ENCODE measurements around the gene PDE11A.

The PDE11A gene

DNA sequence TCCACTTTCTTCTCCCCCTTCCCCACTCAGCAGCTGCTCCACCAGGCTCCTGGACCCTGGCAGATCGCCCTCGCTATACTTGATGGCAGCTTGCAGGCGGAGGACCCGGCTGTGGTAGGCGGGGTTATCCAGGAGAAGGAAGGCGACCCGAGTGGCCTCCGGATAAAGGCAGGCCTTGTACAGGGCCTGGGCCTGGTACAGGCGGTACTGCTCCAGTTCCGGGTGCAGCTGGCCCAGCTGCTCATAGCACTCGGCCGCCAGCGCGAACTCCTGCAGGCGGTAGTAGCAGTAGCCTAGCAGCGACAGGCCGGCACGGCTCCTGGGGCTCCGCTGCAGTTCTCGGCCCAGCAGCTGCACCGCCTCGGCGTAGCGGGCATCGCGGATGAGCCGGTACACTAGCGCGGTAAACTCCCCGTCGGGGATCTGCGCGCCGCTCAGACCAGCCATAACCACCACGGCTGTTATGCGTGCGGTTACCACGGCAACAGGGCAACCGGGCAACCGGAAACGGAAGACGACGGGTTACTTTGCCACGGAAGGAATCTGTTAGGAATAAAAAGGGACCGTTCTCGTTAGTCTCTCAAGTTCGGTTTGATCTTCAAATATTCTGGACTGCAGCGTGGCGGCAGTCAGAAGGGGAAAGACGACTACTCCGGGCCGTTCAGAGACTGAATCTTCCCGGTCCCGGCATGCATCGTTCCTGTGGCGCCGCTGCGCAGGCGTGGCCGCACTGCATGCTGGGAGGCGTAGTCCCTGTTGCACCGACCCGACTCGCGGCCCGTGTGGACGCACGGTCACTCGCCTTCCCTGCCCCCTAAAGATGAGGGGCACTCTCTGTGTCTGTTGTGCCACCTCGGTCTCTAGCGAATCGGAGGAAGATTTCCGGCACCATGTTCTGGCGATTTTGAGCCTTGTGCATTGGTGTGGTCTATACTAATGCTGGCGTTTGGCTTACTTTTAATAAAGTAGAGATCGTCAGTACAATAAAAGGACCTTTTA is 454.0 kb downstream of the PDE11A start:
- peak; percentile 90 to 91 for DNase-seq

DNA sequence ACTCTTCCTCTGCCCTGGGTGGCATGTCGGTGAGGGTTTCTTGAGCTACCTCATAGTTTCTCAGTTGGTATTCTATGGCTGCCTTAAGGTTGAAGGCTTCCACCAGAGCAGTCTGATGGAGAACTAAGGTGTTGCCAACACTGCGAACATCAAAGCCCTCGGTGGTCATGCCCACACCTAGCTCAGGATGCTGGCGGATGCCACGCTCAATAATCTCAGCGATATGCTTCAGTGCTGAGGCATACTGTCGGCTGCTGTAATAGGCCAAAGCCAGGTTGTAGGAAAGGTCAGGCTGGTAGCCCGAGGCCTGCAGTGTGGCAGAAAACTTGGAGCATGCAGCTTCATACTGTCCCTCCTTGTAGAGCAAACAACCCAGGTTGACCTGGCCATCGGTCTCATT is 454.7 kb downstream of the PDE11A start:
- no peak for DNase-seq

DNA sequence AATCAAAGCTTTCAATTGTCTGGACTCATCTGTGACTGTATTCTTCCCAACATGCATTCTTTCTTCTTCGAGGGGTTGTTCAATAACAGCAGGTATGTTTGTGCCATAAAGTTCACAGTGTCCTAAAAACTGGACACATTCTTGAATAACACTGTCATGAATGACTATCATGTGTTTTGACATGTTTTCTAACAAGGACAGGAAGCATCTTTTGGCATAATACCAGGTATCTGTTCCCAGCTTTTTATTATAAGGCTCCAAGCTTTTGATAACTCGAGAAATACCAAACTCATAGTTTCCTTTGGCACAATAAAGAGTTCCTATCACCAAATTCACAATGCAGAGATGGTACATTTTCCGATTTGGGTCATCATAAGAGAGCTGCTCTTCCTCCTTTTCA is 455.8 kb downstream of the PDE11A start:
- no peak for DNase-seq

DNA sequence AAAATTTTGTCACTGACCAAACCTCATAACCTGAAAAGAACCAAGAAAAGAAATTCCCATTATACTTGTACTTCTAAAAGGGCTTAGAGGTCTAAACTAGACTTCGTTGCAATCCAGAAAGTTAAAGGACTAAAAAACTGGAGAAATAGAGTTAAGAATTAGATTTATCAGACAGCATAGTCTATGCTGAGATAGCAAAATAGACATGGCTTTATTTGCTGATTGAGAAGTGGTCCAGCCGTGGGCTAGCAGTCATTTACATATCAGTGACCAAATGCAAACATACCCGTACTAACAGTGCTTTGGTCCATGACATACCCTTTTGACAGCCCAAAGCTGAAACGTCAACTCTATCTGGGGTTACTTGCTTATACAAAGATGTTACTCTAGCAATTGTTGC is 456.5 kb downstream of the PDE11A start:
- no peak for DNase-seq

DNA sequence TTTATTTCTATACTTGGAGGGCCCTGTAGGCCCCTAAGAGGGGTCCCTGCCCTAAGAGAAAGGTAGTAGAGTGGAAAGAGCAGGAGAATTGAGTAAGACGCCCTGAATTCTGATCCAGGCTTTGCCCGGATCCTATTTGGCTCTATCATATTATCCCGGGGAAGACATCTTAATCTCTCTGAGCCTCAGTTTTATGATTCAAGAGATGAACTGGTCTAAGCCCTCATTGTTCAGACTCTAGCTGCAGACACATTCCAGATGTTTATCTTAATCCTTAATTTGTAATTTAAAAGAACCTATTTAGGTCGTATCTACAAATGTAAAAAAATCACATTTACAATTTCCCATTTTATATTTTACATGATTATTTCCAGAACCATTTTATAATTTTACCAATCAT is 459.9 kb downstream of the PDE11A start:
- DNase-seq, result no peak

DNA sequence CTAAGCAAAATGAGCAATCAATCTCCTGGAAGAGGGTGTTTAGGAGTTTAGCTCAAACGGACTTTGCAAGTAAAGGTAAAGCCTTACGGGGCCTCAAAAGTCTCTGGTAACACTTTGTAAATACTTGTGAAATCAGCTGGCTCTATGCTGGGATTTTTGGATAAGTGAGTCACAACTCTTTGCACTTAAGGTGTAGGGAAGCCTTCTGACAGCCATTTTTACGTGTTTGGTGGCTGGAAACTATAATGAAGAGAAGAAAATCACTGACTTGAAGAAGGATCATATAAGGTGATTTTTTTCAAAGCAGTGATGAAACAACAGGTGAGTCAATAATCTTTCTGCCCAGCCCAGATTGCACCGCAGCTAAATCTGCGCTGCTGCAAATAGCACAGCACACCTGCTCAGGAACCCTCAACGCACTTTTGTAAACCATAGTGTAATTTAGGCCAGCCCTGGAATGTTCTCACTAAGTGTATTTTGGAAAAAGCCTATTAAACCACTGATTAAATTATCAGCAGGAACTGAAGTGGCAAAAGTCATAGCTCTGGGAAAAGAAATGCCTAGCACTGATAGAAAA is 461.2 kb downstream of the PDE11A start:
- DNase-seq, result no peak

DNA sequence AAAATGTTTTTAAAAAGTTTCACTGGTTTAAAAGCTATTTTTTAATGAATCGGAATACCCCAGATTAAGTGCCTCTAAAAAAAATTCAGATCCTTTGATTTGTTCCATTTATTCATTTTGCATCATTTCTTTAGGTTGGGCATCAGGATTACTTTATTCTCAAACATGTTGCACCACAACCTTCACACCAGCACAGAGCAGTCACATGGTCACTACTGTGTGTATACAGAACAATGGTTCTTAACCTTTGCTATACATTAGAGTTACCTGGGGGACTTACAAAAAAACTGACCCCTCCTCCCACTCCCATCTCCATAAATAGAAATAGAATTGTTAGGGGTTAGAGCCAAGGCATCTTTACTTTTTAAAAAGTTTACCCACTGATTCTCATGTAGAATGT is 461.8 kb downstream of the PDE11A start:
- DNase-seq, result no peak

DNA sequence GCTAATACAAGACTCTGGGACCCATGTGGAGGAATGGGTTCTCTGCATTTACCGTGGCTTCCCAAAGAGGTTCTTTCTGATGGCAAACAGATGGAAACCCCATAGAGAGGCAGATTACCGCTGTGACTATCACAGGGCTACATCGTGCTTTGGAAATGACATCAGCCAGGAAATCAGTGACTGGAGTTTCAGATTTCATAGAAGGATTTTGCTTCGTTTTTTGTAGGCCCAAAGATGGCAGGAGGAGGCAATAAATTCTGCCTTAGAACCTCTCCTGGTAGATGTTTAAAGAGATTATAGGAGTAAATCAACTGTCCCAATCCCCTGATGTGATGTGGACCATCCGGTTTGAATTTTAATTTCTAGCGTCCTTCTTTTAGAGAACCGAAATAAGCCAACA is 465.9 kb downstream of the PDE11A start:
- DNase-seq, result no peak

DNA sequence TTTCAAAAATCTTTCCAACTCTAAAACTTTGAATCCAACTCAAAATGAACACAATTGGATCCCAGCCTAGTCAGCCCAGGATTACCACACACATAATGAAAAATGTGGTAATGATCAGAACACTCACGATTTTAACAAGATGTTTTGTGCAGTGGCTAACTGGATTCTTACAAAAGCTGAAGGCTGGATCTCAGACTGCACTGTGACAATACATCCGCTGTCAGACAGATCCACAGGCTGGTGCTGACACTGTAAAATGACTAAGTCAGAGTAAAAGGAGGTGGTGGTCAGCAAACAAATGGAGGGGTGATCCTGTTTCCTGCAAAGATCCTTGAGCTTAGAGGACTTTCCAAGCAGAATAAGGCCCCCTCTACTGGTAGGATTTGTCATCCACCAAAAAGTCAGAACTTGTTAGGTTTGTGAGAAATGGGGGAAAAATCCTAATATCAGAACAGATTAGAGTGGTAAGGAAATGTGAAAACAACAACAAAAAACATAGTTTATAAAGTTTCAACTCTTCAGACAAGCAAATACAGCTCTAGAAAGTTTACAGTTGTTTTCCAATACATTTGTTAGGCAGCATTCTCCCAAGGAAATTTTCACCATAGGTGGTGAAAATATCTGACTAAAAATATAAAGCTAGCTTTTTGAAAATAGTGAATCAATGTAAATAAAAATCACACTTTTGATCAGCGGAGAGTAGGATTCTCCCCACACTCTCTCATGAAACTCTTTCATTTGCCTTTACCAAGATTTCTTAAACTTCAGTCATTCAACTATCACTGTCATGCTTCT is 468.1 kb downstream of the PDE11A start:
- DNase-seq, result no peak

DNA sequence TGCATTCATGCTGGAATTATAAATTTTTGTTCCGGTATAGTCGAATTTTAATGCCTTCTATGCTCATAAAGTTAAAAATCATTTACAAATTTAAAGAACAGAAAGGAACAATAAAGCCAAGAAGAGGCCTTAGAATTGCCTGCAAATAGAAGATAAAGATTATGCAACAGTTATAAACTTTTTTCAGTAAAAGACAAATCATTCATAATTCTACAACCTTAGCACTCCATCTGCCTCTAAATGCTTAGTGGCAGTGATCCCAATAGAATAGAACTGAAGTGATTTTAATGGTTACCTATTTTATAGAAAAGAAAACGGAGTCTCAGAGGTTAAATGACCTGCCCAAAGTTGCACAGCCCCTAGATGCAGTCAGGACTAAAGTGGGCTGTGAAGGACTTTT is 468.8 kb downstream of the PDE11A start:
- no peak for DNase-seq

DNA sequence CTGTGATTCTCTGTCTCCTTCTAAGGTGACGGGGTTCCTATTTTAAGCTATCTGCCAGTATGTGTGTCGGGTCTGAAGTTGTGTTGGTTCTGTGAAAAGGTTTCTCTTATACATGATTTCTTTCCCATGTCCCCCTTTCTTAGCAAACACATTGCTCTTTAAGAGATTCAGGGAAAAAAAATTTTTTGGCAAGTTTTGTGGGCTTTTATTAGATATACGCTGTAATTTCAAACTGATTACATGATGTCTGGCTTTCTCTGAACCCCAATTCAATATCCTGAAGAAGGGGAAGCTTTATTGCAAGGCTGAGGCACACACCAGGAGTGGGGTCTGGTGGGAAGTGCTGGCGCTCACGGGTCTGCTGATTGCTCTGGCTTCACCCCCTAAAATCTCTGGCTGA is 469.4 kb downstream of the PDE11A start:
- DNase-seq, result no peak

DNA sequence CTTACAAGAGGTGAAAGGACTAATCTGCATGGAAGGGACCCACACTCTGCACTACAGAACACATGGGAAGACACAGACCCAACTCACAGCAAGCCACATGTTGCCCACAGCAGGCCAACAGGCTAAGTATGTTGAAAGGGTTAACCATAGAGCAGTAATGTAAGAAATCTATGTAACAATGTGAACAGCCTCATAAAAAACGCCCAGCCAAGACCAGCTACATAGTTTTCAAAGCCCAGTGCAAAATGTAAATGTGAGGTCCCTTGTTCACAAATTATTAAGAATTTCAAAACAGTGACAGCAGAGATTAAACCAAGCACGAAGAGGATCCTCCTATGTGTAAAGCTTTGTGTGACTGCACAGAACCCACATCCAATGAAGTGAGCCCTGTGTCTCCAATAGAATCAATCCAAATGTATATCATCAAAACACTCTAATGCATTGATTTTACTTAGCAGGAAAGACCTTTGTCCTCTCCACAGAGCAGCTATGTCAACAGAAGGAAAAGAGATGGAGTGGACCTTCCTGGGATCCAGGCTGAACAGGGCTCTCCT is 469.9 kb downstream of the PDE11A start:
- DNase-seq, result no peak

DNA sequence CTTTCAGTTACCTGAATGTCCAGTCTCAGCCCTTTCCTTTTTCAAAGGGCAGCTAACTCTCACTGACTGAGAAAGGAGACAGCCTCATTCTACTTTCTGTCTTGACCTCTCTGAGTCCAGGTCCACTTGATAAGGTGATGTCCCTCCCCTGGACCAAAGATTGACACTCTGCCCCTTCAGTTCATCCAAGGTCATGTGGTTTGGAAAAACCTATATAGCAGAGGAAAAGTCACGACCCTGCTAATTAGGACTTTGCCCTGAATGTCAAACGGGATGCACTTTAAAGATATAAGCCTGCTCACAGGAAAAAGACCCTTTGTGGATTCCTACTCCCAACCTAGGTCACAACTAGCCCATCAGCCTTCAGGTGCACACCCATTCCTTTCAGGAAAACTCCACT is 471.7 kb downstream of the PDE11A start:
- DNase-seq, result no peak

DNA sequence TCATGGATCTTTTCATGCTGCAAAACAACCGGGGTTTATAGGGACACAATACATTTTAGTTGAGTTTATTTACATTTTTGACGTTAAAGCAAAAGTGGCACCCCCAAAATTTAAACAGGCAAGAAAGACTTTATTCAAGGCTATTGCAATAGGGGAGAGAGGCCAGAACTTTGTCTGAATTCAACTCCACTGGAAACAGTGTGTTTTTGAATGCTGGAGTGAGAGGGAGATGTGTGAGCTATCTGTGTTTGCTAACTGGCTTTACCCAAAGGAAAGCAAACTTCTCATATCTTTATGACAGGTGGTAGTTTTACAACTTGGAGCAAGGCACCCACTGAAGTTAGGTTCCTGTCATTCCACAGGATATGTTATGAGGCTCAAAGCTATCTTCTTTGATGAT is 472.6 kb downstream of the PDE11A start:
- DNase-seq, result no peak

DNA sequence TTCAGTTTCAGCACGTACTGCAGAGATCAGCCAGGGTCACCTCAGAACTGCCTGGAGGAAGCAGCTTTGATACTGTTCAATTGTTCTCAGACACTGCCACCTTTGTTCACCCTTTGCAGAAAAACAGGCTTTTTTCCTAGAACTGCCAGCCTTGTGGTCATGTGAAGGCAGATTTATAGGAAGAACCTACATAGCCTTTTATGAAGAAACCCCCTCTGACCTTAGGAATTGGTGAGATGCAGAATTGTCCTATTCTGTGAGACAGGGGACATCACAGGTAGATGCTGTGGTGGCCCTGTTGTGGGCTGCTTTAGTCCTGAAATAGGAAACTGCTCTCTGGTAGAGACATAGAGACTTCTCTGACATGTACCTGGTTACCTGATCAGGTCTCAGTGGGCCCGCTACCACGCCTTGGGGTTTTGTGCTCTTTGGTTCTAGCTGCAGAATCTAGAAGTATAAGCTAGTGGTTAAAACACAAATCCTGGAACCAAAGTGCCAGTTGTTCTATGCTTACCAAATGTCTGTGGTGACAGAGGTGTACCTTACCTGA is 473.4 kb downstream of the PDE11A start:
- DNase-seq, result no peak

DNA sequence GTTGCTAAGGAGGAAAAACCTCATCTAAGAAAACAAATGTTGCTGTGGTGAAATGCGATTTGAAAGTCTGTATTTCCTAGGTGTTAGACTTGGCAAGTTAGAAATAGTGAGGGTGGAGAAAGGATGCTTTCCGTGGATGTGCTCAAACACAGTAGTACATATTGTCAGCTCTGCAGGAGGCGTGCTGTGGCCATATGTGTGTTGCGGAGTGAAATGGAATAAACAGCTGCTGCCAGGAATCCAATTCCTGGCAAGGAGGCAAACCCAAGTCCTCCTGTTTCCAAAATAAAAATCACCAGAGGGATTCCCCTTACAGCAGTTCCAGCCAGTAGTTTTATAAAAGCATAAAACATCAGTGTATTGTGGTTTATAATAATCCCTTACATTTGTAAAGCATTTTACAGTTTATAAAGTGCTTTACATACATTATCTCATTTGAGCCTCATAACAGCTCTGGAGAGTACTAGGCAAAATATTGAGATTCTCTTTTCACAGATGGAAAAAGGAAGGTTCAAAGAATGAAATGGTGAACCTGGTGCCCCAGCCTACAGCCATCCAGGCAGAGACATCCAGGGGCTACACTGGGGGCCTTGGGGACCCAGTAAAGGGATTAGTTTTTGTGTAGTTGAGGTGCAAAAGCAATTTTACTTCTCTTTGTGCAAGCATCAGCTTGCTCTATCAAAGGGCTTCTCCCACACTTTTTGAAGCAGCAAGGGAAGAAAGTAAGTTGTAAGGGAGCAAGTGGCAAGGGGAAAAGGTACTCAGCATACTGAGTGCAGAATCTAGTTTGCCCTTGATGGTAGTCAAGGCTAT is 474.0 kb downstream of the PDE11A start:
- no peak for DNase-seq

DNA sequence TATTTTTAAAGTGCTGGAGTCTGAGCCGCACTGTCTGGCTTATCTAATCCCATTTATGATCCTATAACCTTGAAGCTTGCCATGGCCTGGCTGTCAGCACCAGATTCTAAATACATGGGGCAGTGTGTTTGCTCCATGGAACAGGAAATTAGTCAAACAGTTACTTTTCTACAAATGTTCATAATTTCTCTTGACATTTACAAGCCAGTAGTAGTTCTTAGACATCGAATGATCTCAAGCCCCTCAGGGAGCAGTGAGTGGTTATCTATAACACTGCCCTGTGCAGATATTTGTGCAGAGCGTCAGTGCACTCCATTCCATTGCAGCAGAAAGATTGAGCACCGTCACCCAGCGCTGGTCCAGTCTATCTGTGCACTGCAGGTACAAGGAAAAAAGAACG is 474.8 kb downstream of the PDE11A start:
- DNase-seq, result no peak

DNA sequence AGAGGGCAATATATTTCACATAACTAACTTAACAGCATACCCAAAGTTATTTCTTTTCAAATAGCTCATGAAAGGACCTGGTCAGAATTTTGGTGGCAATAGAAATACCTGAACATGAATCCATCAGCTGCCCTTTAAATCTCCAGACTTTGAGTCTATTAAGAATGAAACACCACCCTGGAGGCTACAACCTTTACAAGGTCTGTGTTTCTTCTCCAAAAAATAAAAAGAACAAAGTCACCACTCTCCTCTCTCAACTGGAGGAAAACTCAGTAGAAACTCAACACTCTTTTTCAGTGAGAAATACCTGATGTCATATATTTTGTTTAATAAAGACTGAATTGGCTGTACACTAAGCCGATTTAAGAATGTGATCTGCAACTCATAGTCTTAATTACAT is 475.7 kb downstream of the PDE11A start:
- no peak for DNase-seq

DNA sequence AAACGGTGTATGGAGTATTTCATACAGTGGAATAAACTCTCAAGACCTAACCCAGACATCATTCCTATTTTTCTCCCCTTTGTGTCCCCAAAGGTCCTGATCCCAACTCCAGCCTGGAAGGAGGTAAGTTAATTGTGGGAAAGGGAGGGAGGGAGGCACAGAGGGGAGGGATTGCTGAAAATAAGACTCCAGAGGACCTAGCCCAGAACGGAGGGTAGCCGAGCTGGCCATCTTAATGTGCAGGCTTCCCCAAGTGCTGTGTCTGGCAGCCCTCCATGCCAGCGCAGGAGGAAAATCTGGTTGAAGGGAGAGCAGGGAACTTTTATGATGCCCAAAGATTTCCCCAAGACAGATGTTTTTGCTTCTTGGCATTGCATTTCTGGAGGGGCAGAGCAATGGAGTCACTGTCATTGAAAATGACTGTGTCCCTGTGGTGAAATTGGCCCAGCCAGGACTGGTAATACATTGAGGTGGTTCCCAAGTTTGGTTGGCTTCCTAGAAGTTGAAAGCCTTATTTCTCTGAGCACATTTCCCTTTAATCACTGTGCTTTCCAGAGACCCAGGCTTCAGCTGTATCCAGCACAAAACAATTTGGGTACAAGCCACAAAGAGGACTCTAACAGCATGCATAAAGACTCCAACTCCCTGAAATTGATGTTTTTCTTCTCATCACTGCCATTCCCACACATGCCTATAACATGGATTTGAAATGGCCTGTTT is 477.3 kb downstream of the PDE11A start:
- DNase-seq, result no peak

DNA sequence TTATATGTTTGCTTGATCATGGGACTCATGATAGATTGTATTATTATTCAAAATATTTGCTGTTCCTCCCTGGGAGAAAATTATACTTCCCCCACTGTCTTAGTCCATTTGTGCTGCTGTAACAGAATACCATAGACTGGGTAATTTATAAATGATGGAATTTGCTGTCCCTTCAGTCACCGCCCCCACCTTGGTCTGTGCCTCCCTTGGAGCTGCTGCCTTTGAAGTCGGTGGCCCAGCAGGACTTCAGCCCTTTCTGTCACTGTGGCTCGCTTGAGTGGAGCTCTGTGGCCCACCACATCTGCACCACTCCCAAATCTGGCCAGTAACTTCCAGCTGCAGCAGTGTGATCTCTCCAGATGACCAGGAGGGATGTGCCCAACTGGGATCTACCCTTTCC is 479.2 kb downstream of the PDE11A start:
- DNase-seq, result no peak

DNA sequence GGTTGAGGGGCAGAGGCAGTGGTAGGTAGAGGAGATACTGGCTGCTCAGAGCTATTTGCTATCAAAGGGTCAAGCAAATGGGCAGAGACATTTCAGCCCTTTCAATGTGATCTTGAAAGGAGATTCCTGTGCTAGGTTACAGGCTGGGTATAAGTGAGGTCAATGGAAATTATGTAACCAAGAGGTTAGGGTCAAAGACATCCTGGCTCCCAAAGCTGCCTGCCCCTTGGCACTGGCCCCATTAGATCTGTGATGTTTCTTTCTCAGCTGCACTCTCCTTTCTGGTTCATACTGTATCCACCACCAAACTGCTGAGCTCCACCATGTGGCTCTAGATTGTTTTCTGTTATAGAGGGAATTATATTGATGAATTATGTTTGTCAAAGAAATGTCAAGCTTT is 479.6 kb downstream of the PDE11A start:
- DNase-seq, result no peak

DNA sequence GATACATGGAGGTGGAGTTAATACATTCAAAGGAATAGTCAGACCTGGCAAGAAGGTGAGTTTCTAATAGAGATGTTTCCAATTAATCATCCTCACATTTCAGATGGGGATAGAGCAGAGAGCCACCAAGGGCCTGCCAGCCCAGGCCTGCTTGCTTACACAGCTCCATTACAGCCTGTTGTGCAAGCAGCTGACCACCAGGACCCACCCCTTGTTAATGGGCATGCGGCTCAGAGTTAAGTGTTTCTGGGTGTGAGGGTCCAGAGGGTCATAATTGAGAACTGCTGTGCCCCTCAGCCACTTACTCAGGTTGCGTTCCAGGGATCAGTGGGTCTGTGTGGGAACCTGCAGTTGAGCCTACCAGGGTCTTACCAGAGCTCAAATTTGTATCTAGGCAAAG is 480.2 kb downstream of the PDE11A start:
- DNase-seq, result no peak

All from stimulated activated CD4-positive, alpha-beta T cell treated with anti-CD3 and anti-CD28 coated beads, Interleukin-2, amount 100 ng/mL, for 24 hours (primary cell).